NCI-H1694 treated with DMSO at 0.1 percent for 48 hours (cell line): ENCODE measurements around the gene SETD6.
"Not testable (repeated sequence)": the region's sequence is repeated elsewhere in the genome, so short reads cannot be mapped to it uniquely, and the experiment has no call there.

Experiments
- DNase-seq: peaks from one replicate; lab custom pipeline; 2025; lab: John Stamatoyannopoulos, UW

Gene SETD6

DNA sequence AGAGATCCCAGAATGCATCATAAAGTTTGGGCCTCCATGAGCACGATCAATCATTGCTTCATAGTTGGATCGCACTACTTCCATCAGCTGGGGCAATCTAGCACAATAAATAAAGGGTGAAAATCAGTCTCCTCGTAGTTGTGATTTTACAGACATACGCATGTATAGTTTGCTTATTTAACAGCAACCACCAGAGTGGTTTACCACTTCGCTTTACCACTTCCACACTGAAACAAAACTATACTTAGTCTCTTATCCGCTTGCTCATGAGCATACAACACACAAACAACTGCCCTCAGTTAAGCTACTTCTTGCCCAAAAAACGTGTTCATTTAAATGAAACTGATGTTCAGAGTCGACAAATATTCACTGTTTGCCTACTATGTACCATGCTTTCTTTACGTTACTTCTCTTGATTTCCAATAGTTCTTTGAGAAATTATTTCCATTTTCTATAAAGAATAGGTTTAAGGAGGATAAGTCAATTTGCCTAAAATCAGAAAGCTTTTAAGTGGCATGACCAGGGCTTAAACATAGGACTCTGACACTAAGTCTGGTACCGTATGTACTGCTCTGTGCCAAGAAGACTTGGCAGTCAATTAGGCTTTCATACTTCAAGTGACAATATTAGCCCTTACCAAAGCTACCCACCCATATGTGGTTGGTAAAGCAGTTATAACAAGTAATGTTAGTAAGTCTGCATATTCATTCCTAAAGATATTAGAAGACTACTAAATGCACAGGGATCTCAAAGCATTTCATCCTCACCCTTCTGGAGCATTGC, 22.0 kb downstream of the SETD6 start:
- no peak for DNase-seq

GRCh38 chr16:58541711-58542110, 26.4 kb downstream of the SETD6 start:
- no peak for DNase-seq

DNA sequence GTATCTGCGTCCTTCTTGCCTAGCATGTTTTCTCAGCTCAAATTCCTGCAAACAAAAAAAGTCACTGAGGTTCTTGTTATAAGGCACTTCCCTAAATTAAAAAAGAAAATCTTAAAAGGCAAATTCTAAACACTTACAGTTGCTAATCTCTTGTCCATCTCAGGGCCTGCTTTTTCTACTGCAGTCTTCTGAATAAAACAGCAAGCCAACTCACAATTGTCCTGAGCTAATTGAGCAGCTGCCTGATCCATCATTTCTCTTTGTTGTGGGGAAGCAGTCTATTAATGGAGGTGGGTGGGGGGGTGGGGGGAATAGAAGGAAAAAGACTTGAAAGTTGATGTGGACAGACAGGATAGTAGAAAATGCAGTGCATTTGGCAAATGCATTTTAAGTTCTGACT, 27.0 kb downstream of the SETD6 start:
- DNase-seq, result no peak

DNA sequence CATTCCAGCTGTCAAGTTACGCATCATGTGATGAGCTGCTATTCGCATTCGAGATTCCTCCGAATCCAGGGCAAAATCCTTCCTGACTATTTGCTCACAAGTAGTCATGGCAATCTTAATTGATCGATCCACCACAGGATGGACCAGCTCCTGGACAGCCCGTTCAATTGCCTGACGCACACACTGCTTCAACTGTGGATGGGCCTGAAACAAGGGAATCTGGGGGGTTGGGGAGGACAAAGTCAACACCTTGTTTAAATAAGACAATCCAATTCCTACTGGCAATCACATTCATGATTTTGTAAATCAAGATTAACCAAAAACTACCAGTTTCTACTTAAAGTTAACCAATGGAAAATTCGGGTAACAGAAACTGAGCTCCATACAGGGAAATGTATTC, 28.4 kb downstream of the SETD6 start:
- DNase-seq, result no peak

GRCh38 chr16:58548378-58548777, 33.1 kb downstream of the SETD6 start:
- DNase-seq, result no peak

DNA sequence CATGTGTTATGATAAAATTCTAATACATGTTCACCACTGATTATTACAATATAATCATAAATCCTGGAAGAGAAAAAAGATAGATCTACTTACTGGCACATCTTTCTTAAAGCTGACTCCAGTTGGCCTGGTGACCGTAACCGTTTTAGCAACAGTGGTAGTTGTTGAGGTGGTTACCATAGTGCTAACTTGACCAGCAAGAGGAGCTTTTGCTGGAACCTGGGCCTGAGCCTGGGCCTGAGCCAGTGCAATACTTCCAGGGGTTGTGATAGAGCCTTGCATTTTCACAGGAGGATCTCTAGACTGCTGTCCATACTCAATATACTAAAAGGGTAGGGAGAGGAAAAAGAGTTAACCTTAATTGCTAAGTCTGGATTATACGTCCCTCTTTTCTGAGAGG, 36.2 kb downstream of the SETD6 start:
- no peak for DNase-seq

DNA sequence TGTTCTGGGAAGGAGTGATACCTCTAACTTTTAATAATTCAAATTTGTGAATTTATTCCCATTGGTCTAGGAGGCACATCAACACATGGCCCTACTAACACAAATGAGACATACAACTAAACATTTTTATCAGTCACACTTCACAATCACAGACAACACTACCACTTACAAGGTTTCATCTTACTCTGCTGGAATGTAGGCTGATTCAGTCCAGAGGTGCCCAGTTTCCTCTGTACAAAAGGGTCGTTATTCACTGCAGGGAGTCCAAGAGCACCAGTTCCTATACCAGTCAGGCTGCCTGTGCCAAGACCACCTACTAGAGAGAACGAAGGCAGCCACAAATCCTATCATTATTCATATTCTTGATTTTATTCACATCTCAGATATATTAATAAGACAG, 41.4 kb downstream of the SETD6 start:
- no peak for DNase-seq

DNA sequence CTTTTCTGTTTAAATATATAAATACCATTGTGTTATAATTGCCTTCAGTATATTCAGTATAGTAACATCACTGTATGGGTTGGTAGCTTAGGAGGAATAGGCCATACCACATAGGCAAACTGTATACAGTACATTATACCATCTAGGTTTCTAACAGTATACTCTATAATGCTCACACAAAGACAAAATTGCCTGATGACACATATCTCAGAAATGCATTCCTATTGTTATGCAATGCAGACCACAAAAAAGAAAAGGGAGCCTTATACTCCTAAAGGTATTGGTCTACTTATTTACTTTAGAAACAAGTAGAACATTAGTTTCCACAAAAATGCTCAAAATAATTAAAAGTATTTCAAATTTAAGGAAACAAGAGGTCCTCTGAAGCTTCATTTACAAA, 47.9 kb downstream of the SETD6 start:
- DNase-seq, result no peak

DNA sequence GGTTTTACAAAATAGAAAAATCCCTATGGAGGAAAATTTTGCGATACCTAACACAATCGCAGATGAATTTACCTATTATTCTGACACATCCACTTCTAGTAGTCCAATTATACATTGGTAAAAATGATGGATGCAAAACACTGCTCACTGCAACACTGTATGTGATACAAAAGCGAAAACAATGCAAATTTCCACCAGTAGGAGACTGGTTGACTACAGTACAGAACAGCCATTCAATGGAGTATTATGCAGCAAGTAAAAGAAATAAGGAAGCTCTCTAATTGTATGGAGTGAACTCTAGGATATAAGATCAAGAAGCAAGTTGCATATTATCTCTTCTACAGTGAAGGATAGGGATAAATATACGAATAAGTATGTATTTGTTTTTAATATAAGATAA, 48.5 kb downstream of the SETD6 start:
- DNase-seq, result no peak

DNA sequence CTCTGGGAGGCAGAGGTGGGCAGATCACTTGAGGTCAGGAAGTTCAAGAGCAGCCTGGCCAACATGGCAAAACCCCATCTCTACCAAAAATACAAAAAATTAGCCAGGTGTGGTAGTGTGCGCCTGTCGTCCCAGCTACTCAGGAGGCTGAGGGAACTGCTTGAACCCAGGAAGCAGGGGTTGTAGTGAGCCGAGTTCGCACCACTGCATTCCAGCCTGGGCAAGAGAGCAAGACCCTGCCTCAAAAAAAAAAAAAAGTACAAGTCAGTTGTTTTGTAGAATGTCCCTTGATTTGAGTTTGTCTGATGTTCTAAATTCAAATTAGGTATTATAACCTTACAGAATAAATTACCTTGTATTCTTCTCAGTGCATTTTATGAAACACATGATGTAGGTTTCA, 50.4 kb downstream of the SETD6 start:
- not testable (repeated sequence) for DNase-seq
